Gastroesophageal sphincter (tissue), 4 donors: ENCODE measurements around the gene MAGI3. TPM values are rescaled to one million over a fixed set of nuclear protein-coding genes. Genes with fewer than 3 reads are reported as not detected.

ENCODE experiments used
- ATAC-seq: fragments of 150-250 bp; one replicate; pipeline ENCODE4 v1.9.1; 2016; ENCODE audit warnings: mild to moderate bottlenecking, moderate library complexity
- H3K27ac ChIP-seq, 4 donors: fragments of 200-600 bp; sonication (generic) in 3 of 4; 1 replicate in 3 of 4; 2 replicates in 1 of 4; pipeline ENCODE4 v1.5.1; 2016 to 2019
- H3K27me3 ChIP-seq: fragments of 200-600 bp; sonication (generic); one replicate; pipeline ENCODE4 v1.5.1; 2019
- H3K36me3 ChIP-seq, 2 donors: fragments of 200-600 bp; sonication (generic); one replicate each; pipeline ENCODE4 v1.5.1; 2019; ENCODE audit warnings: control low read depth in 1 of 2
- H3K4me1 ChIP-seq, 3 donors: fragments of 200-600 bp; sonication (generic); 1 replicate in 2 of 3; 2 replicates in 1 of 3; pipeline ENCODE4 v1.5.1; 2016 to 2019; ENCODE audit warnings: control low read depth in 2 of 3
- H3K4me3 ChIP-seq, 2 donors: fragments of 200-600 bp; sonication (generic); one replicate each; pipeline ENCODE4 v1.5.1; 2019; ENCODE audit warnings: mild to moderate bottlenecking in 1 of 2, moderate library complexity in 1 of 2
- H3K9me3 ChIP-seq, 3 donors: fragments of 200-600 bp; sonication (generic); one replicate each; pipeline ENCODE4 v1.5.1; 2017 to 2019; ENCODE audit warnings: control low read depth in 2 of 3
- EP300 ChIP-seq: sonication (generic); formaldehyde crosslinking; IDR thresholded peaks from one replicate; pipeline ENCODE4 v1.6.1; 2017; ENCODE audit warnings: antibody characterized with exemption, mild to moderate bottlenecking
- POLR2A ChIP-seq, 2 donors: fragments of 450-650 bp; IDR thresholded peaks; one replicate each; pipeline ENCODE4 v1.6.1; 2017; ENCODE audit warnings: antibody characterized with exemption in 2 of 2, mild to moderate bottlenecking in 2 of 2, moderate library complexity in 1 of 2
- POLR2AphosphoS5 ChIP-seq: sonication (generic); formaldehyde crosslinking; IDR thresholded peaks from one replicate; pipeline ENCODE4 v1.6.1; 2017; ENCODE audit warnings: antibody characterized with exemption
- WGBS, 2 donors: methylation state at CpG; one replicate each; pipeline ENCODE4 v1.1.5; 2018; ENCODE audit warnings: low coverage in 1 of 2; 5-methylcytosine and 5-hydroxymethylcytosine counted together
- total RNA-seq, 4 donors: library from RNA; depleted of rRNA; stranded (reverse); fragments of >200 nt; gene quantifications; one replicate each; pipeline ENCODE4 v1.1.0, GENCODE V29; 2016
- TF ChIP-seq, protein P1 (sequence below), 4 experiments: fragments of 200-600 bp in 2 of 4; fragments of 450-650 bp in 2 of 4; sonication (generic) in 1 of 4; IDR thresholded peaks; one replicate each; pipeline ENCODE4 v1.5.1; 2017 to 2019; ENCODE audit warnings: antibody characterized with exemption in 4 of 4, mild to moderate bottlenecking in 2 of 4, moderate library complexity in 2 of 4

The MAGI3 gene
- total RNA-seq, 4 donors from 2014 or later, result 18.2 to 26.6 (median 22.7) TPM

DNA sequence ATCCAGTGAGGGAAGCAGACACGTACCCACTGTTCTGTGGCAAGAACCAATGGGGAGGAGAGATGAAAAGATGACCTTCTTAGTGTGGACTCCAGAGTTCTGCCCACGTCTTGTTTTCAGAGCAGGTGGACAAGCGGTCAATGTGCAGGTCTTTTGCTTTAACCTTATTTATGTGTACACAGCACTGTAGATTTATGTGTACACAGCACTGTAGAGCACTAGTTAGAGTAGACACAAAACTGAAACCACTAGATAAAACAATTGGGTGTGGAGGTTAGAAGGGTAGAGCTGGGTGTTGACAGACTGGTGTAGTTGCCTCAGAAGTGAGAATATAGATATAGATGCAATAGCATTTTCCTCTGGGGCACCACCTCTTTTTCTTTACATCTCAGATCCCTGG, 150.0 kb downstream of the MAGI3 start:
- Histone ChIP-seq H3K4me3 (no peak overlapping the region), H3K4me1 (peaks cover 0 to 24% (median 2%) of the 10 kb centered on the region in 3 donors), H3K9me3 (no peaks in the 10 kb centered on the region), H3K36me3 (no peaks in the 10 kb centered on the region), H3K27ac (no peak overlapping the region), H3K27me3 (no peaks in the 10 kb centered on the region)
- no peak for ATAC-seq
- no peak for TF ChIP-seq EP300
- TF ChIP-seq POLR2A (IDR thresholded peaks at IDR 0.05), result no peak
- TF ChIP-seq POLR2AphosphoS5, result no peak
- TF ChIP-seq, protein P1, sequence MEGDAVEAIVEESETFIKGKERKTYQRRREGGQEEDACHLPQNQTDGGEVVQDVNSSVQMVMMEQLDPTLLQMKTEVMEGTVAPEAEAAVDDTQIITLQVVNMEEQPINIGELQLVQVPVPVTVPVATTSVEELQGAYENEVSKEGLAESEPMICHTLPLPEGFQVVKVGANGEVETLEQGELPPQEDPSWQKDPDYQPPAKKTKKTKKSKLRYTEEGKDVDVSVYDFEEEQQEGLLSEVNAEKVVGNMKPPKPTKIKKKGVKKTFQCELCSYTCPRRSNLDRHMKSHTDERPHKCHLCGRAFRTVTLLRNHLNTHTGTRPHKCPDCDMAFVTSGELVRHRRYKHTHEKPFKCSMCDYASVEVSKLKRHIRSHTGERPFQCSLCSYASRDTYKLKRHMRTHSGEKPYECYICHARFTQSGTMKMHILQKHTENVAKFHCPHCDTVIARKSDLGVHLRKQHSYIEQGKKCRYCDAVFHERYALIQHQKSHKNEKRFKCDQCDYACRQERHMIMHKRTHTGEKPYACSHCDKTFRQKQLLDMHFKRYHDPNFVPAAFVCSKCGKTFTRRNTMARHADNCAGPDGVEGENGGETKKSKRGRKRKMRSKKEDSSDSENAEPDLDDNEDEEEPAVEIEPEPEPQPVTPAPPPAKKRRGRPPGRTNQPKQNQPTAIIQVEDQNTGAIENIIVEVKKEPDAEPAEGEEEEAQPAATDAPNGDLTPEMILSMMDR (IDR thresholded peaks at IDR 0.05), result no peak
- 93 to 100% methylated on average over 2 to 3 of the region's 3 CpGs for WGBS, 2 donors

DNA sequence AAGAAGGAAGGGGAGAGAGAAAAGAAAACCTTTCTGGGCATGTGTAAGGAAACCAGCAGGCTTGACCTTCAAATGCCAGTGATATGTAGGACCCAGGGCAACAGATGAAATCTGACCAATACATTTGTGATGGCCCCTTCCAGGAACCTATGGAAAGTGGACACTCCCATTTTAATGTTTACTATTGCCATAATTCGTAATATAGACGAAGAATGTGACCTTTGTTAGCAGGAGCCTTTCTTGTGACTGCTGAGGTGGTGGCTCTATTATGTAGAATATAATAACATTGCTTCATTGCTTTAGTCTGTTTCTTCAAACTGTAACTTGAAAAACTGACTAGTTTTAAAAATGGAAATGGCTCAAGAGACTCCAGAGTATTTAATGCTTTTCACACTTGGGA, 150.8 kb downstream of the MAGI3 start:
- Histone ChIP-seq H3K36me3 (no peaks in the 10 kb centered on the region), H3K4me3 (no peak overlapping the region), H3K4me1 (peaks cover 0 to 23% (median 2%) of the 10 kb centered on the region in 3 donors), H3K27ac (no peak overlapping the region), H3K9me3 (no peaks in the 10 kb centered on the region), H3K27me3 (no peaks in the 10 kb centered on the region)
- no peak for ATAC-seq
- TF ChIP-seq EP300, result no peak
- no peak for TF ChIP-seq POLR2A (IDR thresholded peaks at IDR 0.05)
- TF ChIP-seq, protein P1 (IDR thresholded peaks at IDR 0.05), result no peak
- 67 to 81% methylated on average over 2 of the region's 2 CpGs for WGBS, 2 donors

DNA sequence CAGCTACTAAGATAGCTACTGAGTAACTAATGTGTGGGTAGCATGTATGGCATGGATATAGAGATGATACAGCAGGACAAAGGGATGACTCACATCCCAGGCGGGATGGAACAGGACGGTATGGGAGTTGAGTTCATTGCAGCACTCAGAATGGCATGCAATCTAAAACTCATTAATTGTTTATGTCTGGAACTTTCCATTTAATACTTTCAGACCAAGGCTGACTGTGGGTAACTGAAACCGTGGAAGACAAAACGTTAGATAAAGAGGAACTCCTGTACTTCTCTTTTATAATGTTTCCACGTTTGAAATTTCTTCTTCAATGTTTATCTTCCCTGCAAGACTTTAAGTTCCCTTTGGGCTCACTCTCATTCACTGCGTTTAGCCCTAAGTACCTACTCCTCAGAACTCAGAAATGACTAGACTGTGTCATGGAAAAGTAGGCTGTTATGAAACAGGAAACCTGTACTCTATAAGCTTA, 151.9 kb downstream of the MAGI3 start:
- ATAC-seq, result no peak
- peak overlapping the region in 2 of 4 donors; percentile 18 to 61 for H3K27ac ChIP-seq

DNA sequence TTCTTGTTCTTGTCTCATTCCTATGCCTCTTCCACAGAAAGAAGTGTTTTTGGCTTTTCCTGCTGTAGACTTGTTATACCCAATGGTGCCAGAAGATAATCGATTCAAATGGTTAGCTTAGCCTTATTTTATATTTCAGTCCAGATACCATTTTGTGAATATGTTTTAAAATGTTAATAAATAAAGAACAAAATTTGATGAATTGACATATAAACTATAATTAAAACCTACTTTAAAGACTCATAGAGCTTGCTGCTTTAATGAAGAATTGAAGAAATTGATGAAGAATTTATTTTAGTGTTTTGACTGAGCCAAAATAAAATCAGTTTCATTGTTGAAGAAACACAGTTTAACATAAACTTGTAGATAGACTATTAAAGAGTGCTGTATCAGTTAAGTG, 152.8 kb downstream of the MAGI3 start:
- no peaks in the 10 kb centered on the region for H3K36me3 ChIP-seq
- no peak for ATAC-seq
- H3K4me3 ChIP-seq, result no peak overlapping the region
- WGBS, 2 donors, result 100% methylated on average over 1 of the region's 1 CpG
- H3K27ac ChIP-seq, result no peak overlapping the region
- no peaks in the 10 kb centered on the region for H3K27me3 ChIP-seq
- no peaks in the 10 kb centered on the region for H3K9me3 ChIP-seq
- peaks cover 0 to 14% (median 0%) of the 10 kb centered on the region in 3 donors for H3K4me1 ChIP-seq
- TF ChIP-seq, protein P1 (IDR thresholded peaks at IDR 0.05), result no peak
- TF ChIP-seq EP300, result no peak
- no peak for TF ChIP-seq POLR2AphosphoS5
- no peak for TF ChIP-seq POLR2A (IDR thresholded peaks at IDR 0.05)

More for the DNA sequence above, 151.9 kb downstream of the MAGI3 start:
- no peaks in the 10 kb centered on the region for H3K9me3 ChIP-seq
- no peak overlapping the region for H3K4me3 ChIP-seq
- peaks cover 0 to 14% (median 0%) of the 10 kb centered on the region in 3 donors for H3K4me1 ChIP-seq
- no peaks in the 10 kb centered on the region for H3K27me3 ChIP-seq
- no peaks in the 10 kb centered on the region for H3K36me3 ChIP-seq
- TF ChIP-seq, protein P1 (IDR thresholded peaks at IDR 0.05), result no peak
- TF ChIP-seq POLR2A (IDR thresholded peaks at IDR 0.05) (no peak), POLR2AphosphoS5 (no peak), EP300 (no peak)
- WGBS, 2 donors, result 29 to 33% methylated on average over 4 to 6 of the region's 6 CpGs

DNA sequence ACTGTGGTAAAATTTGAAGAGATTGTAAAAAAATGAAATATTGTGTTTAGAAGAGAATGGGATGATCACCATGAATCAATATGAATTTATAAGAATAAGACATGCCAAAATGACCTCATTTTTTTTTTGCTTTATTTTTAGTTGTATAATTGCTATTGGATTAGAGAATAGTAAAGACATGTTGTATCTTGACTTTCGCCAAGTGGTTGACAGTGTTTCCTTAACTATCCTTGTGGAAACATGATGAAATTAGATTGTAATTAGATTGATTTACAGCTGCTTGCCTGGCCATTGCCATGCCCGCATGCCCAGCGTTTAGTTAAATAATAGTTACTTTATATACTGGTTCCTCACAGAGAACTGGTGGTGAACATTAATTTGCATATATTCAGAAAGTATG, 154.9 kb downstream of the MAGI3 start:
- no peaks in the 10 kb centered on the region for H3K27me3 ChIP-seq
- H3K36me3 ChIP-seq, result no peaks in the 10 kb centered on the region
- no peak for ATAC-seq
- 69 to 84% methylated on average over 3 of the region's 3 CpGs for WGBS, 2 donors
- no peak overlapping the region for H3K4me3 ChIP-seq
- peaks cover 0 to 14% (median 0%) of the 10 kb centered on the region in 3 donors for H3K4me1 ChIP-seq
- TF ChIP-seq EP300 (no peak), POLR2AphosphoS5 (no peak)
- H3K27ac ChIP-seq, result no peak overlapping the region
- no peaks in the 10 kb centered on the region for H3K9me3 ChIP-seq
